ENCODE data around the gene IGFBP2. TPM values are rescaled to one million over a fixed set of nuclear protein-coding genes. Genes with fewer than 3 reads are reported as not detected.

IGFBP2 gene, protein sequence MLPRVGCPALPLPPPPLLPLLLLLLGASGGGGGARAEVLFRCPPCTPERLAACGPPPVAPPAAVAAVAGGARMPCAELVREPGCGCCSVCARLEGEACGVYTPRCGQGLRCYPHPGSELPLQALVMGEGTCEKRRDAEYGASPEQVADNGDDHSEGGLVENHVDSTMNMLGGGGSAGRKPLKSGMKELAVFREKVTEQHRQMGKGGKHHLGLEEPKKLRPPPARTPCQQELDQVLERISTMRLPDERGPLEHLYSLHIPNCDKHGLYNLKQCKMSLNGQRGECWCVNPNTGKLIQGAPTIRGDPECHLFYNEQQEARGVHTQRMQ
- total RNA-seq = 184 and 264 TPM in 2 replicates

DNA sequence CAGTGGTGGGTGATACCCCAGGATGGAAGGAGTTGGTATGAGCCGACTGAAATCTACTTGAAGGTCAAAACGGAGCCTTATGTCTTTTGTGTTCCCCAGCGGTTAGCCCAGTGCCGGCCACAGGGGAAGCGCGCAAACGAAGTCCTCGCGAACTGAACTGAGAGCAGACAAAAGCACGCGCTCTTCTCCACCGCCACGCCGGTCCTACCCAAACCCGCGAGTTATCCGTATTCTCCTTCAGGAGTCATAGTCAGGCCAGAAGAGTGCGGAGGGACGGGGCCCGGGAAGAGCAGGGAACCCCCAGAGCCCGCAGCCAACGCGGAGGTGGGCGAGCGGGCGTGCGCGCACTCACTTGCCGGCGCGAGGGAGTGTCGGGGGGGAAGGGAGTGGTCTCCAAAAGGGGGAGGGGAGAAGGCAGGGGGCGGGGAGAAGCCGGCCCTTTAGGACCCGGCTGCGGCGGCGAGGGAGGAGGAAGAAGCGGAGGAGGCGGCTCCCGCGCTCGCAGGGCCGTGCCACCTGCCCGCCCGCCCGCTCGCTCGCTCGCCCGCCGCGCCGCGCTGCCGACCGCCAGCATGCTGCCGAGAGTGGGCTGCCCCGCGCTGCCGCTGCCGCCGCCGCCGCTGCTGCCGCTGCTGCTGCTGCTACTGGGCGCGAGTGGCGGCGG lies at the start of gene IGFBP2:
IGFBP2 (plus strand) TSS at position 469 of the 664 bp plus-strand sequence; CDS start at position 573, 104 bp downstream.

DNA sequence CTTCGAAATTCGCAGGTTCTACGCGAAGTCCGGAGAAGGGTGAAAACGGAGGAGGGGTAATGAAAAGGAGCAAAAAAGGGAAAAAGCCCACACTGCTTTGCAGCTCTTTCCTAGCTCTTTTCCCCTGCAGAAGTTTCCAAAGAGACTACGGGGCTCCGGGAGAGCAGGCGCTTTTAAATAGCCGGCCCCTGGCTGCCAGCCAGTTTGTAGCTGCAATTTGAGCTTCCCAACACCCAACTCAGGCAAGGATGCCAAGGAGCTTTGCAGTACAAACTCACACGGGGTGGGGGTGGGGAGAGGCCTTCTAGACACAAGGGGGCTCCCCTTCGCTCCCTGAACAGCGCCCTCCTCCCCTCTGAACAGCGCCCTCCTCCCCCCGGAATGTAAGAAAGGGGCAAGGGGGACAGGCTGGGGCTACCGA lies 62.2 kb downstream of the IGFBP2 start, which contains the start of gene IGFBP5:
IGFBP5 (minus strand) TSS at position 149 of the 421 bp plus-strand sequence. CDS start 774 bp downstream, outside the sequence.

Other genes starting within 250 kb of the IGFBP2 start
- gene SMARCAL1, start 220.9 kb upstream of the IGFBP2 start, total RNA-seq = 12.3 and 14.5 TPM in 2 replicates
- gene RPL37A, start 134.6 kb upstream of the IGFBP2 start, total RNA-seq = 2,704 and 3,626 TPM in 2 replicates
- 25.2 and 97.9 TPM in 2 replicates for gene IGFBP5, start 62.1 kb downstream of the IGFBP2 start, total RNA-seq
- not detected in 2 replicates for gene TNP1, start 226.6 kb downstream of the IGFBP2 start, total RNA-seq